ENCODE results near the gene KIF1A. TPM values are rescaled to one million over a fixed set of nuclear protein-coding genes. Genes with fewer than 3 reads are reported as not detected.

Gene KIF1A
- total and polyA plus RNA-seq, 10 of the 15 experiments (the other 5 are each of a cell fraction or from before 2014, with no cell fraction given): 0.04 to 0.95 (median 0.06) TPM; not detected in 5

- Histone ChIP-seq H3K4me3 (no peak overlapping the region), H3K9ac (ENCODE audit: control insufficient read depth, insufficient read depth, low read length) (no peak overlapping the region), H3K36me3 (ENCODE audit: control insufficient read depth in 2 of 2, insufficient read depth in 2 of 2, low read length in 1 of 2) (no peaks in the 10 kb centered on the region), H3K4me2 (ENCODE audit: control insufficient read depth, insufficient read depth) (no peak overlapping the region), H3K4me1 (ENCODE audit: control insufficient read depth, insufficient read depth, low read length) (no peaks in the 10 kb centered on the region), H3K27ac (ENCODE audit: control insufficient read depth, insufficient read depth) (no peak overlapping the region), H4K20me1 (ENCODE audit: control insufficient read depth, insufficient read depth) (no peaks in the 10 kb centered on the region), H3K79me2 (ENCODE audit: control insufficient read depth, insufficient read depth, low read length) (no peaks in the 10 kb centered on the region), H3K27me3 (replicated peaks in 1 of 2; ENCODE audit: control insufficient read depth in 2 of 2, insufficient read depth in 2 of 2, low read length in 1 of 2) (peaks cover 0 to 3% of the 10 kb centered on the region in 2 experiments; a peak in 3 of 4 replicates), H2AFZ (ENCODE audit: control insufficient read depth, low read depth, low read length) (no peak overlapping the region), H3K9me3 (replicated peaks; ENCODE audit: control insufficient read depth, insufficient read depth, low read length) (no peaks in the 10 kb centered on the region)
- in situ Hi-C loops (cut with MboI): no loop called here
- intact Hi-C loops (cut with micrococcal nuclease; ENCODE audit: unreplicated experiment): loop anchor here (10.0 kb wide), 1 partner anchor 221 kb away; no protein-coding TSS in a partner anchor
- ChIA-PET RAD21 (ENCODE audit: unreplicated experiment) (no interaction called here), POLR2A (no interaction called here), CTCF (no interaction called here), SMC1A (ENCODE audit: uncharacterized antibody, unreplicated experiment) (no interaction called here)
- no peak for FAIRE-seq
- ATAC-seq: no peak
- TF ChIP-seq EED (IDR thresholded peaks at IDR 0.05; ENCODE audit: low read depth): no peak
- TF ChIP-seq ELK1 (IDR thresholded peaks at IDR 0.05; ENCODE audit: low read depth, low read length): no peak
- no peak for TF ChIP-seq YY1 (IDR thresholded peaks at IDR 0.05; ENCODE audit: low read depth, low read length)
- no peak for TF ChIP-seq TCF12 (IDR thresholded peaks at IDR 0.05; ENCODE audit: low read depth, low read length)
- TF ChIP-seq NR2F1 (conservative IDR thresholded peaks at IDR 0.05): no peak
- no peak for TF ChIP-seq BCL3 (IDR thresholded peaks at IDR 0.05; ENCODE audit: borderline replicate concordance, insufficient read depth, low read depth, low read length, poor library complexity, severe bottlenecking)
- no peak for DNase-seq (ENCODE audit: low read depth, low spot score)
- 41% methylated on average over 10 of the region's 10 CpGs for WGBS (ENCODE audit: insufficient coverage, insufficient replicate concordance, low lambda C conversion rate, missing lambda C conversion rate)
- no TSS peak for BruUV-seq (replicated peaks)
These were observed 84.5 kb downstream of the KIF1A start for GRCh38 chr2:240735476-240735875.
